Astrocyte (in vitro differentiated cells and primary cell): ENCODE measurements around the gene SPRY2. TPM values are rescaled to one million over a fixed set of nuclear protein-coding genes. Genes with fewer than 3 reads are reported as not detected.

Source experiments
- DNase-seq: peaks from one replicate; pipeline ENCODE4 v3.0.0-alpha.2; 2010; ENCODE audit warnings: low read depth
- FAIRE-seq: peaks from 2 replicates; lab custom pipeline; 2011; peaks lifted over from hg19 to GRCh38; lab: Jason Lieb, UNC
- H2AFZ ChIP-seq: 2 replicates; pipeline ENCODE4 v1.6.0; 2012; ENCODE audit warnings: low read depth, low read length, inconsistent platforms
- H3K27ac ChIP-seq: 2 replicates; pipeline ENCODE4 v1.5.1; 2011; ENCODE audit warnings: low read depth, low read length, inconsistent platforms
- H3K27me3 ChIP-seq: 2 replicates; pipeline ENCODE4 v1.6.0; 2011; ENCODE audit warnings: low read length, inconsistent platforms; ENCODE audit not compliant: insufficient read depth
- H3K36me3 ChIP-seq: 2 replicates; pipeline ENCODE4 v1.5.1; 2011; ENCODE audit warnings: low read length, inconsistent platforms; ENCODE audit not compliant: insufficient read depth
- H3K4me1 ChIP-seq: 2 replicates; pipeline ENCODE4 v1.5.1; 2011; ENCODE audit warnings: low read length, inconsistent platforms; ENCODE audit not compliant: insufficient read depth
- H3K4me2 ChIP-seq: 2 replicates; pipeline ENCODE4 v1.6.0; 2012; ENCODE audit warnings: low read length, inconsistent platforms
- H3K4me3 ChIP-seq: 2 replicates; pipeline ENCODE4 v1.5.1; 2011; ENCODE audit warnings: low read depth, mild to moderate bottlenecking, low read length, inconsistent platforms; ENCODE audit not compliant: insufficient read depth
- H3K79me2 ChIP-seq: 2 replicates; pipeline ENCODE4 v1.6.0; 2012; ENCODE audit warnings: mild to moderate bottlenecking, low read length, inconsistent platforms; ENCODE audit not compliant: insufficient read depth
- H3K9ac ChIP-seq: 2 replicates; pipeline ENCODE4 v1.6.0; 2012; ENCODE audit warnings: mild to moderate bottlenecking, low read length, inconsistent platforms
- H3K9me3 ChIP-seq: 2 replicates; pipeline ENCODE4 v1.5.1; 2012; ENCODE audit warnings: low read depth, mild to moderate bottlenecking, low read length, inconsistent platforms; ENCODE audit not compliant: insufficient read depth
- H4K20me1 ChIP-seq: 2 replicates; pipeline ENCODE4 v1.6.0; 2012; ENCODE audit warnings: low read length, inconsistent platforms; ENCODE audit not compliant: insufficient read depth
- H3K27ac Mint-ChIP-seq: one replicate; pipeline ENCODE4 v1.8.0; 2021; ENCODE audit warnings: mild to moderate bottlenecking, mixed read lengths; ENCODE audit not compliant: unreplicated experiment
- H3K27me3 Mint-ChIP-seq: one replicate; pipeline ENCODE4 v1.8.0; 2021; ENCODE audit warnings: low read depth, mixed read lengths; ENCODE audit not compliant: unreplicated experiment
- H3K36me3 Mint-ChIP-seq: one replicate; pipeline ENCODE4 v1.8.0; 2021; ENCODE audit warnings: low read depth, mixed read lengths; ENCODE audit not compliant: unreplicated experiment
- H3K4me1 Mint-ChIP-seq: one replicate; pipeline ENCODE4 v1.8.0; 2021; ENCODE audit warnings: low read depth, mixed read lengths; ENCODE audit not compliant: unreplicated experiment
- H3K4me3 Mint-ChIP-seq: one replicate; pipeline ENCODE4 v1.8.0; 2021; ENCODE audit warnings: mild to moderate bottlenecking, moderate library complexity, mixed read lengths; ENCODE audit not compliant: unreplicated experiment
- H3K9me3 Mint-ChIP-seq: one replicate; pipeline ENCODE4 v1.8.0; 2021; ENCODE audit warnings: mild to moderate bottlenecking, mixed read lengths; ENCODE audit not compliant: unreplicated experiment
- CTCF ChIP-seq: IDR thresholded peaks from 2 replicates; pipeline ENCODE4 v1.5.1; 2011; ENCODE audit warnings: low read depth, mild to moderate bottlenecking, inconsistent platforms, low read length, moderate library complexity; ENCODE audit not compliant: insufficient read depth
- EZH2 ChIP-seq: IDR thresholded peaks from 2 replicates; pipeline ENCODE4 v1.6.1; 2012; ENCODE audit warnings: mild to moderate bottlenecking, low read length, inconsistent platforms; ENCODE audit not compliant: insufficient read depth
- total RNA-seq: library from RNA; stranded (reverse); gene quantifications from 2 replicates; pipeline ENCODE4 v1.2.1, GENCODE V29; 2021

SPRY2 gene
- total RNA-seq, 1 donor from 2014 or later, result 57.7 TPM

- Histone ChIP-seq H2AFZ (peak overlapping the region; percentile 95), H3K4me3 (peak overlapping the region; percentile 63), H3K4me2 (peak overlapping the region; percentile 98), H3K9ac (peak overlapping the region; percentile 100), H3K79me2 (peaks cover 31% of the 10 kb centered on the region), H3K27me3 (no peaks in the 10 kb centered on the region), H3K9me3 (no peaks in the 10 kb centered on the region), H4K20me1 (peaks cover 24% of the 10 kb centered on the region), H3K36me3 (no peaks in the 10 kb centered on the region), H3K4me1 (peaks cover 5% of the 10 kb centered on the region), H3K27ac (peak overlapping the region; percentile 49)
- no peaks in the 10 kb centered on the region for H3K9me3 Mint-ChIP-seq
- DNase-seq (peak; percentile 48), FAIRE-seq (no peak)
- H3K36me3 Mint-ChIP-seq, result peaks cover 3% of the 10 kb centered on the region
- TF ChIP-seq CTCF (peak; percentile 84), EZH2 (no peak)
- H3K27ac Mint-ChIP-seq, result peak overlapping the region; percentile 82
- peak overlapping the region; percentile 87 for H3K4me3 Mint-ChIP-seq
- peaks cover 2% of the 10 kb centered on the region for H3K4me1 Mint-ChIP-seq
- H3K27me3 Mint-ChIP-seq, result no peaks in the 10 kb centered on the region
Measured at GRCh38 chr13:80342471-80343371, 1.8 kb upstream of the SPRY2 start.

- TF ChIP-seq CTCF (no peak), EZH2 (no peak)
- Mint-ChIP-seq H3K27ac (peak overlapping the region; percentile 89), H3K27me3 (no peaks in the 10 kb centered on the region), H3K9me3 (no peaks in the 10 kb centered on the region), H3K4me3 (peak overlapping the region; percentile 87), H3K4me1 (peaks cover 6% of the 10 kb centered on the region), H3K36me3 (peaks cover 9% of the 10 kb centered on the region)
- Histone ChIP-seq H3K4me2 (peak overlapping the region; percentile 98), H2AFZ (peak overlapping the region; percentile 74), H3K9ac (peak overlapping the region; percentile 100), H3K79me2 (peaks cover 40% of the 10 kb centered on the region), H3K9me3 (no peaks in the 10 kb centered on the region), H3K27ac (peak overlapping the region; percentile 94), H4K20me1 (peaks cover 33% of the 10 kb centered on the region), H3K27me3 (no peaks in the 10 kb centered on the region), H3K4me1 (peaks cover 8% of the 10 kb centered on the region), H3K36me3 (peaks cover 3% of the 10 kb centered on the region), H3K4me3 (peak overlapping the region; percentile 95)
- no peak for FAIRE-seq
- DNase-seq, result peak; percentile 52
Measured at GRCh38 chr13:80341756-80342370, 937 bp upstream of the SPRY2 start.
